ENCODE data around the gene TMEM145.
"Not testable (repeated sequence)": the region's sequence is repeated elsewhere in the genome, so short reads cannot be mapped to it uniquely, and the experiment has no call there.

TMEM145 gene

GRCh38 chr19:42332059-42332458, 18.9 kb downstream of the TMEM145 start:
- in situ Hi-C loops (cut with HindIII; ENCODE audit: low pct_unique_long_range_greater_than_20kb, low sequenced_read_pairs), result no loop called here
- no peak for DNase-seq (ENCODE audit: low read depth in 1 of 2, low spot score in 1 of 2)
- no peak for TF ChIP-seq JUND (IDR thresholded peaks at IDR 0.05; ENCODE audit: low read depth)

GRCh38 chr19:42333018-42333417, 19.9 kb downstream of the TMEM145 start:
- in situ Hi-C loops (cut with HindIII; ENCODE audit: low pct_unique_long_range_greater_than_20kb, low sequenced_read_pairs), result no loop called here
- no peak for TF ChIP-seq JUND (IDR thresholded peaks at IDR 0.05; ENCODE audit: low read depth)
- no peak for DNase-seq (ENCODE audit: low read depth in 1 of 2, low spot score in 1 of 2)

GRCh38 chr19:42333975-42334696, 21.0 kb downstream of the TMEM145 start:
- TF ChIP-seq JUND (IDR thresholded peaks at IDR 0.05; ENCODE audit: low read depth), result no peak
- in situ Hi-C loops (cut with HindIII; ENCODE audit: low pct_unique_long_range_greater_than_20kb, low sequenced_read_pairs), result no loop called here
- DNase-seq (ENCODE audit: low read depth in 1 of 2, low spot score in 1 of 2), result no peak

- in situ Hi-C loops (cut with HindIII; ENCODE audit: low pct_unique_long_range_greater_than_20kb, low sequenced_read_pairs), result no loop called here
- no peak for DNase-seq (ENCODE audit: low read depth in 1 of 2, low spot score in 1 of 2)
- no peak for TF ChIP-seq JUND (IDR thresholded peaks at IDR 0.05; ENCODE audit: low read depth)
Observed at GRCh38 chr19:42334697-42335373, 21.7 kb downstream of the TMEM145 start.

GRCh38 chr19:42335374-42335936, 22.3 kb downstream of the TMEM145 start:
- TF ChIP-seq JUND (IDR thresholded peaks at IDR 0.05; ENCODE audit: low read depth), result no peak
- in situ Hi-C loops (cut with HindIII; ENCODE audit: low pct_unique_long_range_greater_than_20kb, low sequenced_read_pairs), result no loop called here
- no peak for DNase-seq (ENCODE audit: low read depth in 1 of 2, low spot score in 1 of 2)

GRCh38 chr19:42335971-42336370, 22.9 kb downstream of the TMEM145 start:
- in situ Hi-C loops (cut with HindIII; ENCODE audit: low pct_unique_long_range_greater_than_20kb, low sequenced_read_pairs), result no loop called here
- DNase-seq (ENCODE audit: low read depth in 1 of 2, low spot score in 1 of 2), result no peak
- no peak for TF ChIP-seq JUND (IDR thresholded peaks at IDR 0.05; ENCODE audit: low read depth)

GRCh38 chr19:42339126-42339860, 26.2 kb downstream of the TMEM145 start:
- DNase-seq (ENCODE audit: low read depth in 1 of 2, low spot score in 1 of 2); in situ Hi-C loops (cut with HindIII; ENCODE audit: low pct_unique_long_range_greater_than_20kb, low sequenced_read_pairs): not testable (repeated sequence)

- DNase-seq (ENCODE audit: low read depth in 1 of 2, low spot score in 1 of 2), result not testable (repeated sequence)
Observed at GRCh38 chr19:42339922-42340321, 26.8 kb downstream of the TMEM145 start.

GRCh38 chr19:42343344-42344110, 30.4 kb downstream of the TMEM145 start:
- DNase-seq (ENCODE audit: low read depth in 1 of 2, low spot score in 1 of 2), result no peak
- TF ChIP-seq JUND (IDR thresholded peaks at IDR 0.05; ENCODE audit: low read depth), result no peak

More at GRCh38 chr19:42339922-42340321, 26.8 kb downstream of the TMEM145 start:
- in situ Hi-C loops (cut with HindIII; ENCODE audit: low pct_unique_long_range_greater_than_20kb, low sequenced_read_pairs), result not testable (repeated sequence)

GRCh38 chr19:42344336-42344893, 31.3 kb downstream of the TMEM145 start:
- no peak for TF ChIP-seq JUND (IDR thresholded peaks at IDR 0.05; ENCODE audit: low read depth)
- DNase-seq (ENCODE audit: low read depth in 1 of 2, low spot score in 1 of 2), result no peak
- in situ Hi-C loops (cut with HindIII; ENCODE audit: low pct_unique_long_range_greater_than_20kb, low sequenced_read_pairs), result no loop called here

More at GRCh38 chr19:42343344-42344110, 30.4 kb downstream of the TMEM145 start:
- in situ Hi-C loops (cut with HindIII; ENCODE audit: low pct_unique_long_range_greater_than_20kb, low sequenced_read_pairs), result no loop called here

GRCh38 chr19:42345191-42345812, 32.2 kb downstream of the TMEM145 start:
- in situ Hi-C loops (cut with HindIII; ENCODE audit: low pct_unique_long_range_greater_than_20kb, low sequenced_read_pairs), result no loop called here
- no peak for DNase-seq (ENCODE audit: low read depth in 1 of 2, low spot score in 1 of 2)
- TF ChIP-seq JUND (IDR thresholded peaks at IDR 0.05; ENCODE audit: low read depth), result no peak

All from T47D (cell line).